NT2/D1 (cell line): Measurements from ENCODE around the gene ZNF189.
A peak's percentile ranks its signal among the peaks of the same experiment; 100 is the strongest.

ENCODE experiments used
- DNase-seq: peaks from one replicate; pipeline ENCODE4 v3.0.0-alpha.2; 2011; ENCODE audit warnings: low read depth, low spot score
- H3K27me3 ChIP-seq: 2 replicates; pipeline ENCODE4 v1.6.0; 2011; ENCODE audit warnings: mild to moderate bottlenecking; ENCODE audit not compliant: insufficient read length, insufficient read depth
- H3K36me3 ChIP-seq: 2 replicates; pipeline ENCODE4 v1.6.1; 2011; ENCODE audit warnings: mild to moderate bottlenecking, low read length, mixed read lengths; ENCODE audit not compliant: insufficient read depth, insufficient read length
- H3K4me1 ChIP-seq: 2 replicates; pipeline ENCODE4 v1.5.1; 2011; ENCODE audit not compliant: insufficient read depth, insufficient read length
- H3K4me3 ChIP-seq: 2 replicates; pipeline ENCODE4 v1.5.1; 2011; ENCODE audit warnings: low read depth; ENCODE audit not compliant: insufficient read length
- H3K9ac ChIP-seq: 2 replicates; pipeline ENCODE4 v1.6.0; 2011; ENCODE audit warnings: low read depth; ENCODE audit not compliant: insufficient read length
- H3K9me3 ChIP-seq: 2 replicates; pipeline ENCODE4 v1.5.1; 2011; ENCODE audit warnings: mild to moderate bottlenecking, low read length; ENCODE audit not compliant: insufficient read depth
- SUZ12 ChIP-seq: IDR thresholded peaks from 2 replicates; pipeline ENCODE4 v1.6.1; 2011; ENCODE audit not compliant: insufficient read length, insufficient read depth; ENCODE audit errors: extremely low read depth
- YY1 ChIP-seq: IDR thresholded peaks from 2 replicates; pipeline ENCODE4 v1.6.1; 2011; ENCODE audit not compliant: insufficient read length, insufficient read depth
- ZNF274 ChIP-seq: IDR thresholded peaks from 2 replicates; pipeline ENCODE4 v1.6.1; 2011; ENCODE audit warnings: mild to moderate bottlenecking, low read depth, low read length

The ZNF189 gene

GRCh38 chr9:101445353-101446029 lies 46.8 kb downstream of the ZNF189 start:
- H3K4me3 ChIP-seq: no peak overlapping the region
- no peaks in the 10 kb centered on the region for H3K4me1 ChIP-seq
- no peaks in the 10 kb centered on the region for H3K36me3 ChIP-seq
- H3K9me3 ChIP-seq: peaks cover 4% of the 10 kb centered on the region; the same call in 1 of the 2 replicates
- H3K9ac ChIP-seq: no peak overlapping the region
- TF ChIP-seq ZNF274 (no peak), SUZ12 (no peak), YY1 (no peak)
- no peaks in the 10 kb centered on the region for H3K27me3 ChIP-seq
- no peak for DNase-seq

- TF ChIP-seq YY1 (no peak), ZNF274 (no peak), SUZ12 (no peak)
- Histone ChIP-seq H3K9ac (no peak overlapping the region), H3K36me3 (no peaks in the 10 kb centered on the region), H3K27me3 (no peaks in the 10 kb centered on the region), H3K9me3 (peaks cover 13% of the 10 kb centered on the region), H3K4me3 (no peak overlapping the region), H3K4me1 (no peaks in the 10 kb centered on the region)
- no peak for DNase-seq
These were observed 48.1 kb downstream of the ZNF189 start for GRCh38 chr9:101446732-101447131.

- Histone ChIP-seq H3K4me1 (no peaks in the 10 kb centered on the region), H3K9ac (no peak overlapping the region), H3K9me3 (peaks cover 29% of the 10 kb centered on the region), H3K27me3 (no peaks in the 10 kb centered on the region), H3K4me3 (no peak overlapping the region), H3K36me3 (no peaks in the 10 kb centered on the region)
- TF ChIP-seq ZNF274 (no peak), YY1 (no peak), SUZ12 (no peak)
- DNase-seq: no peak
These were observed 50.0 kb downstream of the ZNF189 start for GRCh38 chr9:101448680-101449070.

- no peak for TF ChIP-seq ZNF274
- no peak for TF ChIP-seq YY1
- no peak for TF ChIP-seq SUZ12
- DNase-seq: peak; percentile 69
- peaks cover 29% of the 10 kb centered on the region for H3K9me3 ChIP-seq
- H3K27me3 ChIP-seq: no peaks in the 10 kb centered on the region
- H3K36me3 ChIP-seq: no peaks in the 10 kb centered on the region
- H3K9ac ChIP-seq: peak overlapping the region; percentile 87
- H3K4me3 ChIP-seq: peak overlapping the region; percentile 69
- no peaks in the 10 kb centered on the region for H3K4me1 ChIP-seq
These were observed 50.5 kb downstream of the ZNF189 start for GRCh38 chr9:101449071-101449721.

- no peak for DNase-seq
- H3K4me3 ChIP-seq: no peak overlapping the region
- H3K36me3 ChIP-seq: no peaks in the 10 kb centered on the region
- H3K27me3 ChIP-seq: no peaks in the 10 kb centered on the region
- no peak overlapping the region for H3K9ac ChIP-seq
- no peaks in the 10 kb centered on the region for H3K4me1 ChIP-seq
- TF ChIP-seq SUZ12 (no peak), ZNF274 (no peak), YY1 (no peak)
- peaks cover 29% of the 10 kb centered on the region for H3K9me3 ChIP-seq
These were observed 52.3 kb downstream of the ZNF189 start for GRCh38 chr9:101450931-101451330.

- no peak overlapping the region for H3K9ac ChIP-seq
- H3K4me1 ChIP-seq: no peaks in the 10 kb centered on the region
- H3K36me3 ChIP-seq: no peaks in the 10 kb centered on the region
- no peak for DNase-seq
- no peak overlapping the region for H3K4me3 ChIP-seq
- TF ChIP-seq SUZ12 (no peak), YY1 (no peak), ZNF274 (no peak)
- H3K9me3 ChIP-seq: peaks cover 29% of the 10 kb centered on the region
- no peaks in the 10 kb centered on the region for H3K27me3 ChIP-seq
These were observed 52.8 kb downstream of the ZNF189 start for GRCh38 chr9:101451498-101451897.

GRCh38 chr9:101453776-101454570 lies 55.3 kb downstream of the ZNF189 start:
- H3K4me3 ChIP-seq: no peak overlapping the region
- H3K27me3 ChIP-seq: no peaks in the 10 kb centered on the region
- no peak overlapping the region for H3K9ac ChIP-seq
- H3K36me3 ChIP-seq: no peaks in the 10 kb centered on the region
- DNase-seq: no peak
- no peaks in the 10 kb centered on the region for H3K4me1 ChIP-seq
- peaks cover 25% of the 10 kb centered on the region for H3K9me3 ChIP-seq
- TF ChIP-seq YY1 (no peak), ZNF274 (no peak), SUZ12 (no peak)
